HG03558 (cell line): ENCODE data around the gene FETUB.

Experiments
- ATAC-seq: cut with Tn5 transposase; IDR thresholded peaks from one replicate; pipeline ENCODE4 v1.9.1; 2021; ENCODE audit warnings: moderate number of reproducible peaks; ENCODE audit not compliant: unreplicated experiment; ENCODE audit errors: extremely low read depth

FETUB gene

GRCh38 chr3:186612721-186613636 is 27.2 kb upstream of the FETUB start, which contains the start of gene AHSG:
TSS of gene AHSG (plus strand) at chr3:186613060. CDS start at chr3:186613142, 82 bp downstream.
- no peak for ATAC-seq

- no peak for ATAC-seq
Measured at GRCh38 chr3:186613637-186614265, 26.4 kb upstream of the FETUB start.

- no peak for ATAC-seq
Measured at GRCh38 chr3:186614266-186614596, 26.0 kb upstream of the FETUB start.

GRCh38 chr3:186614597-186615483 is 25.4 kb upstream of the FETUB start:
- ATAC-seq: peak; percentile 43

- ATAC-seq: no peak
Measured at GRCh38 chr3:186616299-186616617, 23.9 kb upstream of the FETUB start.

- peak; percentile 52 for ATAC-seq
Measured at GRCh38 chr3:186617036-186617946, 22.9 kb upstream of the FETUB start.

GRCh38 chr3:186618318-186618938 is 21.8 kb upstream of the FETUB start:
- no peak for ATAC-seq

GRCh38 chr3:186619787-186620212 is 20.4 kb upstream of the FETUB start:
- no peak for ATAC-seq

GRCh38 chr3:186620213-186621092 is 19.7 kb upstream of the FETUB start:
- ATAC-seq: no peak

GRCh38 chr3:186621894-186622650 is 18.1 kb upstream of the FETUB start:
- ATAC-seq: no peak

- ATAC-seq: no peak
Measured at GRCh38 chr3:186622651-186623310, 17.4 kb upstream of the FETUB start.

GRCh38 chr3:186624598-186624997 is 15.6 kb upstream of the FETUB start:
- no peak for ATAC-seq

- no peak for ATAC-seq
Measured at GRCh38 chr3:186625600-186626042, 14.6 kb upstream of the FETUB start.

GRCh38 chr3:186626254-186626847 is 13.8 kb upstream of the FETUB start:
- no peak for ATAC-seq

- no peak for ATAC-seq
Measured at GRCh38 chr3:186627852-186628414, 12.3 kb upstream of the FETUB start.

GRCh38 chr3:186628756-186629155 is 11.4 kb upstream of the FETUB start:
- no peak for ATAC-seq
